Mesenchymal stem cell (in vitro differentiated cells and primary cell): ENCODE results near the gene HOXB6.

Source experiments
- DNase-seq: peaks from one replicate; pipeline ENCODE4 v3.0.0-alpha.2; 2013
- H2AFZ ChIP-seq: one replicate; pipeline ENCODE4 v1.6.1; 2013; ENCODE audit warnings: low read depth, mild to moderate bottlenecking, control low read depth, inconsistent platforms, low read length, moderate library complexity
- H2AK5ac ChIP-seq: 2 replicates; pipeline ENCODE4 v1.6.1; 2013; ENCODE audit warnings: low read length, moderate library complexity, mild to moderate bottlenecking, inconsistent platforms; ENCODE audit not compliant: severe bottlenecking
- H2BK120ac ChIP-seq: one replicate; pipeline ENCODE4 v1.6.1; 2013; ENCODE audit warnings: low read depth, mild to moderate bottlenecking, inconsistent platforms, low read length, moderate library complexity
- H2BK12ac ChIP-seq, 2 experiments: one replicate each; pipeline ENCODE4 v1.6.1; 2013; ENCODE audit warnings: inconsistent platforms in 2 of 2, low read length in 2 of 2, mild to moderate bottlenecking in 2 of 2, moderate library complexity in 2 of 2, control low read depth in 1 of 2
- H2BK15ac ChIP-seq: one replicate; pipeline ENCODE4 v1.6.1; 2013; ENCODE audit warnings: mild to moderate bottlenecking, low read depth, inconsistent platforms; ENCODE audit not compliant: poor library complexity, severe bottlenecking
- H2BK5ac ChIP-seq: 2 replicates; pipeline ENCODE4 v1.6.1; 2013; ENCODE audit warnings: low read depth, mild to moderate bottlenecking, low read length, control low read depth, inconsistent platforms; ENCODE audit not compliant: poor library complexity, severe bottlenecking
- H3K14ac ChIP-seq, 2 experiments: one replicate each; pipeline ENCODE4 v1.6.1; 2013; ENCODE audit warnings: inconsistent platforms in 2 of 2, low read length in 2 of 2, control low read depth in 1 of 2, mild to moderate bottlenecking in 1 of 2, moderate library complexity in 1 of 2
- H3K18ac ChIP-seq, 2 experiments: one replicate each; pipeline ENCODE4 v1.6.1; 2013; ENCODE audit warnings: inconsistent platforms in 2 of 2, low read length in 2 of 2, control low read depth in 1 of 2, low read depth in 1 of 2, mild to moderate bottlenecking in 1 of 2
- H3K23ac ChIP-seq, 2 experiments: one replicate each; pipeline ENCODE4 v1.6.1; 2013; ENCODE audit warnings: inconsistent platforms in 2 of 2, low read length in 2 of 2, mild to moderate bottlenecking in 2 of 2, moderate library complexity in 2 of 2, control low read depth in 1 of 2
- H3K27ac ChIP-seq: 2 replicates; pipeline ENCODE4 v1.5.1; 2013; ENCODE audit warnings: mild to moderate bottlenecking, moderate library complexity, low read length, control low read depth, inconsistent platforms; ENCODE audit not compliant: poor library complexity, severe bottlenecking
- H3K27me3 ChIP-seq, 2 experiments: 2 replicates each; pipeline versions ENCODE4 v1.6.1 to v1.7.0; 2013; ENCODE audit warnings: low read length in 2 of 2, mild to moderate bottlenecking in 2 of 2, moderate library complexity in 2 of 2, control low read depth in 1 of 2, inconsistent platforms in 1 of 2; ENCODE audit not compliant: control insufficient read depth in 1 of 2, insufficient read depth in 1 of 2
- H3K36me3 ChIP-seq, 2 experiments: 2 replicates each; pipeline versions ENCODE4 v1.6.1 to v1.7.0; 2013; ENCODE audit warnings: low read length in 2 of 2, control low read depth in 1 of 2, inconsistent platforms in 1 of 2, low read depth in 1 of 2, mild to moderate bottlenecking in 1 of 2; ENCODE audit not compliant: insufficient read depth in 2 of 2, control insufficient read depth in 1 of 2
- H3K4ac ChIP-seq, 2 experiments: one replicate each; pipeline ENCODE4 v1.6.1; 2013; ENCODE audit warnings: inconsistent platforms in 2 of 2, low read length in 2 of 2, mild to moderate bottlenecking in 2 of 2, moderate library complexity in 2 of 2, control low read depth in 1 of 2, low read depth in 1 of 2
- H3K4me1 ChIP-seq: 2 replicates; pipeline ENCODE4 v1.6.1; 2013; ENCODE audit warnings: low read depth, low read length, control low read depth; ENCODE audit not compliant: control insufficient read depth, insufficient read depth
- H3K4me2 ChIP-seq: 2 replicates; pipeline ENCODE4 v1.6.1; 2013; ENCODE audit warnings: low read length, mild to moderate bottlenecking, inconsistent platforms; ENCODE audit not compliant: poor library complexity, severe bottlenecking
- H3K4me3 ChIP-seq, 2 experiments: 2 replicates each; pipeline versions ENCODE4 v1.5.1 to v1.7.0; 2013; ENCODE audit warnings: low read length in 2 of 2, mild to moderate bottlenecking in 2 of 2, control low read depth in 1 of 2, low read depth in 1 of 2; ENCODE audit not compliant: insufficient read depth in 1 of 2
- H3K79me1 ChIP-seq: replicated peaks from 2 replicates; pipeline ENCODE4 v1.6.1; 2013; ENCODE audit warnings: mild to moderate bottlenecking, control low read depth, low read length, inconsistent platforms; ENCODE audit not compliant: poor library complexity, severe bottlenecking
- H3K9ac ChIP-seq: 2 replicates; pipeline ENCODE4 v1.7.0; 2013; ENCODE audit warnings: mild to moderate bottlenecking, low read length, moderate library complexity
- H3K9me3 ChIP-seq: 2 replicates; pipeline ENCODE4 v1.7.0; 2013; ENCODE audit warnings: mild to moderate bottlenecking, low read length; ENCODE audit not compliant: control insufficient read depth
- H4K8ac ChIP-seq: one replicate; pipeline ENCODE4 v1.6.1; 2013; ENCODE audit warnings: inconsistent platforms, mild to moderate bottlenecking, low read length, moderate library complexity
- H4K91ac ChIP-seq: one replicate; pipeline ENCODE4 v1.6.1; 2013; ENCODE audit warnings: mild to moderate bottlenecking, low read length, inconsistent platforms
- WGBS: methylation state at CpG from one replicate; pipeline ENCODE4 v1.1.7; 2013; ENCODE audit warnings: mixed read lengths; 5-methylcytosine and 5-hydroxymethylcytosine counted together

Gene HOXB6

GRCh38 chr17:48561884-48562810 is 42.6 kb downstream of the HOXB6 start:
- Histone ChIP-seq H2BK12ac (no peak overlapping the region), H3K27me3 (no peaks in the 10 kb centered on the region), H3K4ac (peak overlapping the region in 1 of 2 experiments; percentile 19), H4K8ac (peak overlapping the region; percentile 46), H4K91ac (no peak overlapping the region), H2AFZ (no peak overlapping the region), H3K23ac (no peak overlapping the region), H3K79me1 (peaks cover 1% of the 10 kb centered on the region), H3K36me3 (peaks cover 21 to 29% of the 10 kb centered on the region in 2 experiments), H3K4me2 (no peak overlapping the region), H3K9ac (peak overlapping the region; percentile 23), H2BK120ac (no peak overlapping the region), H2BK5ac (no peak overlapping the region), H3K4me3 (no peak overlapping the region), H3K18ac (peak overlapping the region; percentile 1 to 53), H3K14ac (no peak overlapping the region), H3K9me3 (no peaks in the 10 kb centered on the region), H3K27ac (no peak overlapping the region), H3K4me1 (peaks cover 44% of the 10 kb centered on the region), H2AK5ac (no peak overlapping the region), H2BK15ac (no peak overlapping the region)
- peak; percentile 76 for DNase-seq
- 58% methylated on average over 13 of the region's 15 CpGs for WGBS

GRCh38 chr17:48559840-48560817 is 44.7 kb downstream of the HOXB6 start:
- Histone ChIP-seq H2AK5ac (no peak overlapping the region), H2BK15ac (peak overlapping the region; percentile 1), H4K91ac (peak overlapping the region; percentile 61), H3K9ac (peak overlapping the region; percentile 82), H3K27me3 (no peaks in the 10 kb centered on the region), H3K4me3 (peak overlapping the region in 1 of 2 experiments; percentile 68), H3K14ac (peak overlapping the region in 1 of 2 experiments; percentile 56), H4K8ac (peak overlapping the region; percentile 78), H3K23ac (peak overlapping the region in 1 of 2 experiments; percentile 76), H3K4ac (peak overlapping the region; percentile 80 to 91), H2AFZ (no peak overlapping the region), H3K18ac (peak overlapping the region; percentile 67 to 76), H3K79me1 (peaks cover 1% of the 10 kb centered on the region), H2BK120ac (peak overlapping the region; percentile 1), H3K9me3 (no peaks in the 10 kb centered on the region), H3K36me3 (peaks cover 18 to 23% of the 10 kb centered on the region in 2 experiments), H3K27ac (no peak overlapping the region), H3K4me1 (peaks cover 44% of the 10 kb centered on the region), H3K4me2 (no peak overlapping the region), H2BK12ac (peak overlapping the region in 1 of 2 experiments; percentile 34), H2BK5ac (no peak overlapping the region)
- 43% methylated on average over 12 of the region's 14 CpGs for WGBS
- DNase-seq, result no peak

- Histone ChIP-seq H3K23ac (peak overlapping the region in 1 of 2 experiments; percentile 51), H3K18ac (peak overlapping the region; percentile 76), H4K91ac (peak overlapping the region; percentile 61), H3K9me3 (no peaks in the 10 kb centered on the region), H3K14ac (no peak overlapping the region), H3K79me1 (peaks cover 1% of the 10 kb centered on the region), H3K4me3 (peak overlapping the region in 1 of 2 experiments; percentile 68), H2BK15ac (peak overlapping the region; percentile 2), H2BK120ac (peak overlapping the region; percentile 1), H3K36me3 (peaks cover 15 to 23% of the 10 kb centered on the region in 2 experiments), H2BK12ac (peak overlapping the region in 1 of 2 experiments; percentile 34), H3K9ac (peak overlapping the region; percentile 82), H3K4ac (peak overlapping the region; percentile 80 to 91), H2BK5ac (no peak overlapping the region), H2AFZ (no peak overlapping the region), H3K4me1 (peaks cover 42% of the 10 kb centered on the region), H4K8ac (peak overlapping the region; percentile 59), H3K27me3 (no peaks in the 10 kb centered on the region), H3K27ac (no peak overlapping the region), H3K4me2 (no peak overlapping the region), H2AK5ac (no peak overlapping the region)
- no peak for DNase-seq
- 34% methylated on average over 12 of the region's 16 CpGs for WGBS
Measured at GRCh38 chr17:48559122-48559839, 45.5 kb downstream of the HOXB6 start.
